ENCODE results near the gene HLA-F. TPM values are rescaled to one million over a fixed set of nuclear protein-coding genes. Genes with fewer than 3 reads are reported as not detected.

Gene HLA-F
- total and polyA plus RNA-seq, 8 donors: 15.4 to 197 (median 21.1) TPM

DNA sequence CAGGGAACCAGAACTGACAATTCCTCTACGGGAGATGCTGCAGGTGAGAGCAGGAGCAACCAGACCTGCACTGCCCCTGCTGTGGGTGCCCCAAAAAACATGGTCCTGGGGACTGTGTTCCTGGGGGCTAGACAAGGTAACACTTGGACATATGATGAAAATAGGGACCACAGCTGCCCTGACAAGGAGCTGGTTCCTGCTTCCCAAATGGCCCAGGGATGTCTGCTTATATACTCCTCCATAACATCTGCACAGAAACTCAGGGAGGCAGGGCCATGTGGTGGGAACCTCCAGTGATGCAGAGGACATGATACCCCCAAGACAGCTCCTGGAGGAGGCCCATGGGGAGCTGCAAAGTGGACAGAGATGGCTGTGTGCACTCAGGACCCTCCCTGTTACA is 19.8 kb downstream of the HLA-F start:
- intact Hi-C loops (cut with DNase I): no loop called here
- TF ChIP-seq, protein P1, sequence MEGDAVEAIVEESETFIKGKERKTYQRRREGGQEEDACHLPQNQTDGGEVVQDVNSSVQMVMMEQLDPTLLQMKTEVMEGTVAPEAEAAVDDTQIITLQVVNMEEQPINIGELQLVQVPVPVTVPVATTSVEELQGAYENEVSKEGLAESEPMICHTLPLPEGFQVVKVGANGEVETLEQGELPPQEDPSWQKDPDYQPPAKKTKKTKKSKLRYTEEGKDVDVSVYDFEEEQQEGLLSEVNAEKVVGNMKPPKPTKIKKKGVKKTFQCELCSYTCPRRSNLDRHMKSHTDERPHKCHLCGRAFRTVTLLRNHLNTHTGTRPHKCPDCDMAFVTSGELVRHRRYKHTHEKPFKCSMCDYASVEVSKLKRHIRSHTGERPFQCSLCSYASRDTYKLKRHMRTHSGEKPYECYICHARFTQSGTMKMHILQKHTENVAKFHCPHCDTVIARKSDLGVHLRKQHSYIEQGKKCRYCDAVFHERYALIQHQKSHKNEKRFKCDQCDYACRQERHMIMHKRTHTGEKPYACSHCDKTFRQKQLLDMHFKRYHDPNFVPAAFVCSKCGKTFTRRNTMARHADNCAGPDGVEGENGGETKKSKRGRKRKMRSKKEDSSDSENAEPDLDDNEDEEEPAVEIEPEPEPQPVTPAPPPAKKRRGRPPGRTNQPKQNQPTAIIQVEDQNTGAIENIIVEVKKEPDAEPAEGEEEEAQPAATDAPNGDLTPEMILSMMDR (IDR thresholded peaks at IDR 0.05): no peak
- Histone ChIP-seq H3K27me3 (peaks cover 0 to 4% of the 10 kb centered on the region in 2 donors), H3K4me1 (peaks cover 0 to 6% of the 10 kb centered on the region in 2 donors), H3K9me3 (no peaks in the 10 kb centered on the region), H3K36me3 (no peaks in the 10 kb centered on the region), H3K27ac (no peak overlapping the region), H3K4me3 (no peak overlapping the region)
- ATAC-seq (no peak), DNase-seq (no peak)

DNA sequence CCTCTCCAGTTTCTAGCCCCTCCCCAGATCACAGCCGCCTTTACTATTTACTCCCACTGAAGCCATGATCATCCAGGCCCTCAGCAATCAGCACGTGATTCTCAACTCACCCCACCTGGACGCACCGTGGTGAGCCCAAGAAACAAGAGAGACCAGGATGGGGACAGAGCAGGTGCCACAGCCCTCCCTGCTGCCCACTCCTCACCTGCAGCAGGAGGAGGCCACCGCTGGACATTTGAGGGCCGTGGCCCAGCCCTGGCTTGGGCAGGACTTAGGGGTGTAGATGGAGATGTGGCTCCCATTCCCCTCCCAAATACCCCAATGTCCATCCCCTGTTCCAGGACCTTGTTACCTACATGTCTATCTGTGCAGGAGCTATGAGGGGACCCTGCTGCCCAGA is 20.3 kb downstream of the HLA-F start:
- Histone ChIP-seq H3K27ac (no peak overlapping the region), H3K4me1 (peaks cover 0 to 12% of the 10 kb centered on the region in 2 donors), H3K27me3 (peaks cover 0 to 10% of the 10 kb centered on the region in 2 donors), H3K4me3 (no peak overlapping the region), H3K9me3 (no peaks in the 10 kb centered on the region), H3K36me3 (no peaks in the 10 kb centered on the region)
- intact Hi-C loops (cut with DNase I): no loop called here
- TF ChIP-seq, protein P1 (IDR thresholded peaks at IDR 0.05): no peak
- DNase-seq (no peak), ATAC-seq (no peak)

DNA sequence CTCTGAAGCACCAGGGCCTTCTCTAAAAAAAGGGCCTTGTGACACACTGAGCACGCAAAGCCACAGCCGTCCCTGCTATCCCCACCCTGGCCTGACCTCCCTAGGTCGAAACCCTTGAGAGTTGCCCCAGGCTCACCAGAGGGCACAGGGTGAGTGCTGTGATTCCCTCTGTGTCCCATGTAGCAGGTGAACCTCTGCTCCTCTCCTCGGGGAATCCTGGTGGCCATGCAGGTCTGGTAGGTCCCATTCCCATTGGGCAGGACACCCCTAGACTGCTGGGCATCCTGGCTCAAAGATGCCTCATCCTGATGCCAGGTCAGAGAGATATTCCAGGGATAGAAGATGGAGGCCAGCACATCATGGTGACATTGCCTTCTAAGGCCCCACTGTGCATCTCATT is 20.9 kb downstream of the HLA-F start:
- Histone ChIP-seq H3K36me3 (no peaks in the 10 kb centered on the region), H3K4me3 (no peak overlapping the region), H3K27ac (no peak overlapping the region), H3K4me1 (peaks cover 0 to 13% of the 10 kb centered on the region in 2 donors), H3K9me3 (no peaks in the 10 kb centered on the region), H3K27me3 (peaks cover 0 to 10% of the 10 kb centered on the region in 2 donors)
- DNase-seq: no peak
- intact Hi-C loops (cut with DNase I): no loop called here
- no peak for ATAC-seq
- TF ChIP-seq, protein P1 (IDR thresholded peaks at IDR 0.05): no peak

GRCh38 chr6:29744621-29745020 is 21.4 kb downstream of the HLA-F start:
- Histone ChIP-seq H3K27ac (no peak overlapping the region), H3K36me3 (no peaks in the 10 kb centered on the region), H3K27me3 (peaks cover 0 to 10% of the 10 kb centered on the region in 2 donors), H3K4me3 (no peak overlapping the region), H3K4me1 (peaks cover 0 to 18% of the 10 kb centered on the region in 2 donors), H3K9me3 (no peaks in the 10 kb centered on the region)
- TF ChIP-seq, protein P1 (IDR thresholded peaks at IDR 0.05): no peak
- DNase-seq (no peak), ATAC-seq (no peak)
- intact Hi-C loops (cut with DNase I): no loop called here

DNA sequence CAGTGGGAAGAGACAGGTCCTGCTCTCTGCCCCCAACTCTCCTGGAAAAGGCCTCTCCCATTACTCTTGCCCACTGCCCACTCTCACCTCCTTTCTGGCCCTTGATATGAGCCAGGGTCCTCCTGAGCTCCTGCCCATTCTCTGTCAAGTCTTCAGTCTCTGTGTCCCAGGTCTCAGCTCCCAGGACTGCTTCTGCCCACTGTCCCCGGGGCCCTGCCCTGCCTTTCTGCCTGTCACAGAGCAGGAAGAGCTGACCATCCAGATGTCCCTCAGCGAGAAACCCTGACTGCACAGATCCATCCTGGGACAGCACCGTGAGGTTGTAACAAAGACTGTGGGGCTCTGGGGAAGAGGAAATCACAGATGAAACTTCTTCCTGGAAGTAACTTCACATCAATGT is 22.2 kb downstream of the HLA-F start:
- Histone ChIP-seq H3K36me3 (no peaks in the 10 kb centered on the region), H3K4me3 (no peak overlapping the region), H3K27ac (no peak overlapping the region), H3K27me3 (peaks cover 0 to 10% of the 10 kb centered on the region in 2 donors), H3K4me1 (peaks cover 0 to 21% of the 10 kb centered on the region in 2 donors), H3K9me3 (no peaks in the 10 kb centered on the region)
- ATAC-seq (no peak), DNase-seq (no peak)
- TF ChIP-seq, protein P1 (IDR thresholded peaks at IDR 0.05): no peak
- intact Hi-C loops (cut with DNase I): no loop called here
